ENCODE data around the gene NT5DC4. TPM values are rescaled to one million over a fixed set of nuclear protein-coding genes. Genes with fewer than 3 reads are reported as not detected.

The NT5DC4 gene
- total RNA-seq, 1 experiment from 2014 or later: not detected

- POLR2A ChIA-PET: no interaction called here
These were observed 3.2 kb downstream of the NT5DC4 start for GRCh38 chr2:112723995-112724394.

DNA sequence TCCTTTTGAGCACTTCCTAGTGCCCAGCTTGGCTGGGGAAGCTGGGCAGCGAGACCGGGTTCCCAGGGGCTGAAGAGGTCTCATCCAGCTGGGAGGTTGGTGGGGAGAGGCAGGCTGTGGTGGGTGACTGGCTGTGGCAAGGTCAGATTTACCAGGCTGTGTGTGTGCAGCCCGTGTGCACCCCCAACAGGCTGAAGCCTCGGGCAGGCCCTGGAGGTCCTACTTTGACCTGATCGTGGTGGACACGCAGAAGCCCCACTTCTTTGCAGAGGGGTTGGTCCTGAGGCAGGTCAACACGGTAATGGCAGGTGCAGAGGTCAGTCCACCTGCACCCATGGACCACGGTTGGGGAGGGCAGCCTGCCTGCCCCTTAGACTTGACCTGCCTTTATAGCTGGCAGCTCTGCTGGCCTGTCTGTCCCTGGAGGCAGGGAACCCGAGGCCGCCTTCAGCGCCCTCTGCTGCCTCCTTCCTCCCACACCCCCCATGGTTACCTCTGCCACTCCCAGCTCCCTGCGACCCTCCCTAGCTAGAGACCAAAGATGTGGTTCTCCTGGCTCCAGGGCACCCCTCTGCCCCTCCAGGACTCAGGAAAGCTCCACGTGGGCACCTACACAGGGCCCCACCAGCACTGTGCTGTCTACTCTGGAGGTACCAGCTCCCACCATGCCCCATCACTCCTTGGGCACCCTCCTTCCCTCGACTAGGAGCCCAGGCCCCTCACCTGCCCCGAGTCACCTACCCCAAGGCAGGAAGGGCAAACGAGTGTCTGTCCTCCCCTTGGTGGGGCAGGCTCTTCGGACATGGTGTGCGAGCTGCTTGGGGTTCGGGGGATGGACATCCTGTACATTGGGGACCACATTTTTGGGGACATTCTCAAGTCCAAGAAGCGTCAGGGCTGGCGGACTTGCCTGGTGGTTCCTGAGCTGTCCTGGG, 4.0 kb downstream of the NT5DC4 start:
- ATAC-seq (peak; percentile 75), DNase-seq (ENCODE audit: low read depth, low spot score) (no peak)
- Histone ChIP-seq H3K36me3 (ENCODE audit: control insufficient read depth, insufficient read depth, low read length) (no peaks in the 10 kb centered on the region), H3K27ac (ENCODE audit: low read length) (no peak overlapping the region), H3K4me1 (ENCODE audit: control insufficient read depth, insufficient read depth, low read length) (peaks cover 4% of the 10 kb centered on the region; the same call in 1 of the 2 replicates), H3K9me3 (ENCODE audit: control insufficient read depth, insufficient read depth, low read depth, low read length) (no peaks in the 10 kb centered on the region), H3K27me3 (ENCODE audit: control insufficient read depth, insufficient read depth, low read length) (no peaks in the 10 kb centered on the region), H3K4me3 (ENCODE audit: low read depth in 2 of 2, low read length in 2 of 2) (no peak overlapping the region)
- ChIA-PET POLR2A (no interaction called here), CTCF (interaction anchor here (0.7 to 5.2 kb wide), 5 partner anchors 40 to 125 kb away, joined by 3 to 38 read pairs (median 5); no protein-coding TSS in a partner anchor)
- BruUV-seq (replicated peaks): no TSS peak
- in situ Hi-C loops (cut with HindIII; ENCODE audit: low pct_unique_long_range_greater_than_20kb, low sequenced_read_pairs): no loop called here
- intact Hi-C loops (cut with micrococcal nuclease; ENCODE audit: unreplicated experiment): no loop called here
- TF ChIP-seq CTCF (IDR thresholded peaks at IDR 0.05): peak; percentile 79
- TF ChIP-seq POLR2AphosphoS5 (IDR thresholded peaks at IDR 0.05; ENCODE audit: low read depth, low read length): no peak
- no peak for TF ChIP-seq SIN3A (IDR thresholded peaks at IDR 0.05; ENCODE audit: borderline replicate concordance, insufficient read depth, low read depth, low read length)

More at GRCh38 chr2:112723995-112724394, 3.2 kb downstream of the NT5DC4 start:
- intact Hi-C loops (cut with micrococcal nuclease; ENCODE audit: unreplicated experiment) (no loop called here), in situ Hi-C loops (cut with HindIII; ENCODE audit: low pct_unique_long_range_greater_than_20kb, low sequenced_read_pairs) (no loop called here)
- ATAC-seq: no peak
- BruUV-seq (replicated peaks): no TSS peak
- H3K4me1 ChIP-seq (ENCODE audit: control insufficient read depth, insufficient read depth, low read length): peaks cover 4% of the 10 kb centered on the region; the same call in 1 of the 2 replicates
- no peak for DNase-seq (ENCODE audit: low read depth, low spot score)
- H3K9me3 ChIP-seq (ENCODE audit: control insufficient read depth, insufficient read depth, low read depth, low read length): no peaks in the 10 kb centered on the region
- H3K27ac ChIP-seq (ENCODE audit: low read length): no peak overlapping the region
- TF ChIP-seq SIN3A (IDR thresholded peaks at IDR 0.05; ENCODE audit: borderline replicate concordance, insufficient read depth, low read depth, low read length): no peak
- TF ChIP-seq POLR2AphosphoS5 (IDR thresholded peaks at IDR 0.05; ENCODE audit: low read depth, low read length): no peak
- TF ChIP-seq, protein P1, sequence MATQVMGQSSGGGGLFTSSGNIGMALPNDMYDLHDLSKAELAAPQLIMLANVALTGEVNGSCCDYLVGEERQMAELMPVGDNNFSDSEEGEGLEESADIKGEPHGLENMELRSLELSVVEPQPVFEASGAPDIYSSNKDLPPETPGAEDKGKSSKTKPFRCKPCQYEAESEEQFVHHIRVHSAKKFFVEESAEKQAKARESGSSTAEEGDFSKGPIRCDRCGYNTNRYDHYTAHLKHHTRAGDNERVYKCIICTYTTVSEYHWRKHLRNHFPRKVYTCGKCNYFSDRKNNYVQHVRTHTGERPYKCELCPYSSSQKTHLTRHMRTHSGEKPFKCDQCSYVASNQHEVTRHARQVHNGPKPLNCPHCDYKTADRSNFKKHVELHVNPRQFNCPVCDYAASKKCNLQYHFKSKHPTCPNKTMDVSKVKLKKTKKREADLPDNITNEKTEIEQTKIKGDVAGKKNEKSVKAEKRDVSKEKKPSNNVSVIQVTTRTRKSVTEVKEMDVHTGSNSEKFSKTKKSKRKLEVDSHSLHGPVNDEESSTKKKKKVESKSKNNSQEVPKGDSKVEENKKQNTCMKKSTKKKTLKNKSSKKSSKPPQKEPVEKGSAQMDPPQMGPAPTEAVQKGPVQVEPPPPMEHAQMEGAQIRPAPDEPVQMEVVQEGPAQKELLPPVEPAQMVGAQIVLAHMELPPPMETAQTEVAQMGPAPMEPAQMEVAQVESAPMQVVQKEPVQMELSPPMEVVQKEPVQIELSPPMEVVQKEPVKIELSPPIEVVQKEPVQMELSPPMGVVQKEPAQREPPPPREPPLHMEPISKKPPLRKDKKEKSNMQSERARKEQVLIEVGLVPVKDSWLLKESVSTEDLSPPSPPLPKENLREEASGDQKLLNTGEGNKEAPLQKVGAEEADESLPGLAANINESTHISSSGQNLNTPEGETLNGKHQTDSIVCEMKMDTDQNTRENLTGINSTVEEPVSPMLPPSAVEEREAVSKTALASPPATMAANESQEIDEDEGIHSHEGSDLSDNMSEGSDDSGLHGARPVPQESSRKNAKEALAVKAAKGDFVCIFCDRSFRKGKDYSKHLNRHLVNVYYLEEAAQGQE (IDR thresholded peaks at IDR 0.05; ENCODE audit: insufficient read depth in 1 of 2, low read depth in 2 of 2, low read length in 1 of 2): no peak
- TF ChIP-seq TCF7L2 (IDR thresholded peaks at IDR 0.05; ENCODE audit: low read depth, low read length): no peak
- TF ChIP-seq CTCF (IDR thresholded peaks at IDR 0.05): no peak
- H3K36me3 ChIP-seq (ENCODE audit: control insufficient read depth, insufficient read depth, low read length): no peaks in the 10 kb centered on the region
- no peak overlapping the region for H3K4me3 ChIP-seq (ENCODE audit: low read depth in 2 of 2, low read length in 2 of 2)
- CTCF ChIA-PET: interaction anchor here (2.1 to 5.2 kb wide), 2 partner anchors 97 to 124 kb away, joined by 5 to 38 read pairs; no protein-coding TSS in a partner anchor
- H3K27me3 ChIP-seq (ENCODE audit: control insufficient read depth, insufficient read depth, low read length): no peaks in the 10 kb centered on the region

All from Panc1 (cell line).